NCI-H146 treated with DMSO at 0.1 percent for 48 hours (cell line): ENCODE measurements around the gene TCP10L.
"Not testable (repeated sequence)": the region's sequence is repeated elsewhere in the genome, so short reads cannot be mapped to it uniquely, and the experiment has no call there.

Experiments used
- DNase-seq: peaks from one replicate; lab custom pipeline; 2025; ENCODE audit not compliant: unreplicated experiment; lab: John Stamatoyannopoulos, UW

The TCP10L gene

GRCh38 chr21:32558106-32558505, 27.2 kb downstream of the TCP10L start:
- no peak for DNase-seq

DNA sequence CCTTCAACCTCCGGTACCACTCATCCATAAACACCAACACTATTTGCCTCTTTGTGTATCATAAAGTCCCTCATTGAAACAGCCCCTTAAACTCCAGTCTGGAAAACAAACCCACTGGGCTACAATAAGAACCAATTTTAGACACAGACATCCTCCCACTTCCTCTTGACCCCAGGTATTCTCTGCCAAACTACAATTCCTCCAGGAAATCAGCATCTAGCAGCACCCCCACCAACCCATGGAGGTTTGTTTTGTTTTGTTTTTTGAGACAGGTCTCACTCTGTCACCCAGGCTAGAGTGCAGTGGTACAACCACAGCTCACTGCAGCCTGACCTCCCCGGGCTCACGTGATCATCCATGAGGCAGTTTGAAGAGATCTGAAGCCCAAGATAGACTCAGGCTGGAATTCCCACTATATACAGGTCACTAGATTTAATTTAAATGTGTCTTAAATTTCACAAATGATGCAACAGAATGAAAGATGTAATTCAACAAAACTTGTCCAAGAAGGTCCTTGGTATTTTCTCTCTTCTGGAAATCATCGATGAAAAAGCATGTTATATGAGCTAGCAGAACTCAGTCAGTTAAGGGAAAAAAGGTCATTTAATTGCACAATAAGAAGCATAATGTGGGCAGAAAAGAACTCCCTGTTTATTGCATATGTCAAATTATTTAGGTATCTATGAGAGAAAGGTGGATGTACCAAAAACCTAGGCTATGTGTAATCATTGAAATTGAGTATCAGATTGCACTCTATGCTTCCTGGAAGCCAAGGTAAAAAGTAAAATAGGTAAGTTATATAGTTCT, 30.3 kb downstream of the TCP10L start:
- no peak for DNase-seq

DNA sequence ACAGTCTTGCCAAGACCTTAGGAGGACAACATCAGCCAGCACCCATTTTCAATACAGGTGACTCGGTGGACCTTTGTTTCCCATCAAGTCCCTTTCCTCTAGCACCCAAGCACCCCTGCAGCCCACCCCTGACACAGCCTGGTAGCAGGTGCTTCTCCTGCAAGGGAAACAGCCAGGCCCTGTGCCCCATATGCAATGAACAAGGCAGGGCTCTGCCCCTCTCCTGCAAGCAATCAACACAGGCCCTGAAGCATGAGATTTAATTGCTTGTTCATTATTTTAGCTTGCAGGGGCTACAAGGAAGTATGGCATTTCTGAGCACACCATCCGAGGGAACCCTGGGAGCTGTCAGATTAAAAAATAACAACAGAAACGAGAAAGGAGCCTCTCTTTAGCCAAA, 35.4 kb downstream of the TCP10L start:
- DNase-seq, result no peak

GRCh38 chr21:32549440-32549839, 35.9 kb downstream of the TCP10L start:
- no peak for DNase-seq

GRCh38 chr21:32548978-32549377, 36.3 kb downstream of the TCP10L start:
- no peak for DNase-seq

DNA sequence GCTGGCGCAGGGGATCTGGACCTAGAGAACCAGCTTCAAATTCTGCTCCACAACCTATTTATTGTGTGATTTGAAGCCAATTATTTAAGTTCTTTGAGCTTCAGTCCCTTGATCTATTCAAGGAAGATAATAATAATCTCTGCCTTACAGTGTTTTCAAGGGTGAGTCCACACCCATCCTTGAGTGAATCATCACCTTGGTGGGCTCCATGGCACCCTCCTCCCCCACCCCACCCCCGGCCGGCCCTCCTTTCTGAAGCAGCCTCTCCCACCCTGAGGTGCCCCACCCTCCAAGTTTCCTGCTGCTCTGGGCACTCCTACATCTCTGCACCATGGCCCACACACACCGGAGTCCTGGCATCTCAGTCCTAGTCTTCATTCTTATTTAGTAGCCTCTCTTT, 38.3 kb downstream of the TCP10L start:
- DNase-seq, result no peak

GRCh38 chr21:32545948-32546441, 39.3 kb downstream of the TCP10L start:
- DNase-seq, result no peak

- DNase-seq, result no peak
Observed at GRCh38 chr21:32544697-32545096, 40.6 kb downstream of the TCP10L start.

DNA sequence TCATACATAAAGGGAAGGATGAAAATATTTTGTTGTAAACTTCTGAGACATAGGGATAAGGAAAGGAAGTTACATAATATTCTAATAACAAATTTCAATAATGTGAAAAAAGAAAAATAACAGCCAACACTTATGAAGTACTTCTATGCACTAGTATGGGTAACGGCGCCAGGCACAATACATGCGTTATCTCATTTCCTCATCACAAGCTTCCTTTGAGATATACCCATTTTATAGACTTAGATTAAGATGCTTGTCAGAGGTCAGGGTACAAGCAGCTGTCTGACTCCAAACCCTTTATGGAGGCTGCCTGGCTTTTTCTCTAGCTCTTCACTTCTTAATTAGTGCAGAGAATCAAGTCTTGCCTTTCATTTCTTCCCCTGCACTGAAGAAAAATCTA, 41.3 kb downstream of the TCP10L start:
- no peak for DNase-seq

DNA sequence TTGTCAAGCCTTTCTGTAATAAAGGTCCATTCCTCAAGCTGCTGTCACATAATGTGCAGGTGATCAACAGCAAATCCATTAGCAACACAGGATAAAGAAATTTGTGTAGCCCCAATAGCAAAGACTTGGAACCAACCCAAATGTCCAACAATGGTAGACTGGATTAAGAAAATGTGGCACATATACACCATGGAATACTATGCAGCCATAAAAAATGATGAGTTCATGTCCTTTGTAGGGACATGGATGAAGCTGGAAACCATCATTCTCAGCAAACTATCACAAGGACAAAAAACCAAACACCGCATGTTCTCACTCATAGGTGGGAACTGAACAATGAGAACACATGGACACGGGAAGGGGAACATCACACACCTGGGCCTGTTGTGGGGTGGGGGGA, 42.3 kb downstream of the TCP10L start:
- not testable (repeated sequence) for DNase-seq

GRCh38 chr21:32539378-32539777, 45.9 kb downstream of the TCP10L start:
- no peak for DNase-seq

DNA sequence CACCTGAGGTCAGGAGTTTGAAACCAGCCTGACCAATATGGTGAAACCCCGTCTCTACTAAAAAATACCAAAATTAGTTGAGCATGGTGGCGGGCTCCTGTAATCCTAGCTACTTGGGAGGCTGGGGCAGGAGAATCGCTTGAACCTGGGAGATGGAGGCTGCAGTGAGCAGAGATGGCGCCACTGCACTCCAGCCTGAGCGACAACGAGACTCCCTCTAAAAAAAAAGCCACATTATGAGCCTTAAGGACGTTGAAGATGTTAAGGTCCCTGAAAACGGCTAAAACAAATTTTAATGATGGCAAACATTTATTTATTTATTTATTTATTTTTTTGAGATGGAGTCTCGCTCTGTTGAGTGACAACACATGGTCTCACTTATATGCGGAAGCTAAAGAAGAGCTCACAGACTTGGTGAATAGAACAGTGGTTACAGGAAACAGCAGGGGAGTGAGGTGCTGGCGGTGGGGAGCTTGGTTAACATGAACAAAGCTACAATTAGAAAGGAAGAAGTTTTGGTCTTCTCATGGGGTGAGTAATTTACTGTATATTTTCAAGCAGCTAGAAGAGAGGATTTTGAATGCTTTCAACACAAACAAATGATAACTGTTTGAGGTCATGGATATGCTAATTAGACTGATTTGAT, 47.1 kb downstream of the TCP10L start:
- DNase-seq, result no peak

- DNase-seq, result no peak
Observed at GRCh38 chr21:32537569-32537881, 47.8 kb downstream of the TCP10L start.

- DNase-seq, result no peak
Observed at GRCh38 chr21:32535612-32536011, 49.7 kb downstream of the TCP10L start.

DNA sequence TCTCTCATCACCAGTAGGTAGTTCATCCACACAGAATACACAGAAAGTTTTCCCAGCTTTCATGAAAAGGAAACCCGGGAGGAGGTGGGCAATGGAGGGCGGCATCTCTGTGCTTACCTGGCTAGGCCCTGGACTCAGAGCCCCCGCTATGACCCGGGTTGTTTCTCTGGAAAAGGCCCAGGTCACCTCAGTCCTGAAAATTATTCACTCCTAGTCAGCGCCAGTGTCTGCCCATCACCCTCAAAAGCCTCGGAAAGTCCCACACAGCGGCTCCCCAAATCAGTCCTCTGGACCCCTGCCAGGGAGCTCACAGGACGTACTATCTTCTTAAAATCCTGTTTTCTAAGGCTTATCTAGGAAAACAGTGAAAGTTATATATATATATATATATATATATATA, 51.2 kb downstream of the TCP10L start:
- no peak for DNase-seq

GRCh38 chr21:32533611-32534010, 51.7 kb downstream of the TCP10L start:
- DNase-seq, result no peak

- DNase-seq, result no peak
Observed at GRCh38 chr21:32533053-32533452, 52.3 kb downstream of the TCP10L start.

- no peak for DNase-seq
Observed at GRCh38 chr21:32532636-32533035, 52.7 kb downstream of the TCP10L start.

GRCh38 chr21:32531561-32531960, 53.8 kb downstream of the TCP10L start:
- DNase-seq, result not testable (repeated sequence)

GRCh38 chr21:32530809-32531208, 54.5 kb downstream of the TCP10L start:
- DNase-seq, result not testable (repeated sequence)

GRCh38 chr21:32529679-32530078, 55.6 kb downstream of the TCP10L start:
- no peak for DNase-seq

DNA sequence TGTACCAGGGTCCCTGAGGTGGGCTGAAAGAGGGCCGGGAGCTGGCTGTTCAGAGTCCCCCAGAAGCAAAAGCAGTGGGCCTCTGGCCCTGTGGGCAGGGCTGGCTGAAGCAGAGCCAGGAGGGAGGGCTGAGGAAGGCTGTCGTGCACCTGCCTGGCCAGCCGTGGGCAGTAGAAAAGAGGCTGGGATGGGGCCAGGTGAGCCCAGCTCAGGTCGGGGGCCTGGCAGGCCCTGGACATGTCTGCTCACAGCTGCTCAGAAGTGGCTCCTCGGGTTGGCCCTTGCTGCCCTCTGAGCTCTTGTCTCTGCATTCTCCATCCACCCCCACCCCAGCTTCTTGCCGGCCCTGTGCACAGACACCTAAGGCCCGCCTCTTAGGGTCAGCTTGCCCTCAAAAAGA, 60.0 kb downstream of the TCP10L start:
- DNase-seq, result no peak
